IMR-90 (cell line): ENCODE data around the gene SRBD1. TPM values are rescaled to one million over a fixed set of nuclear protein-coding genes. Genes with fewer than 3 reads are reported as not detected.

Source experiments
- ATAC-seq: fragments of 200-7000 bp; cut with Tn5 transposase; 2 replicates; pipeline ENCODE4 v1.9.1; 2020; ENCODE audit warnings: low read depth, mild to moderate bottlenecking, moderate library complexity
- BruUV-seq: library from RNA; stranded (reverse); fragments of 400-500 nt; replicated peaks from 2 replicates; lab custom pipeline; 2021; lab: Mats Ljungman, UMichigan
- CTCF ChIA-PET: fragments of 300-600 bp; formaldehyde crosslinking; extraction: SDS; loops from one replicate; lab custom pipeline; 2021; ENCODE audit warnings: antibody characterized with exemption; lab: Yijun Ruan, JAX
- POLR2A ChIA-PET: fragments of 300-600 bp; sonication (Branson Sonifier 250); formaldehyde crosslinking; loops from one replicate; lab custom pipeline; 2022; ENCODE audit warnings: antibody characterized with exemption; ENCODE audit not compliant: unreplicated experiment; lab: Charles Lee
- DNase-seq: peaks from one replicate; pipeline ENCODE4 v3.0.0; 2013
- H2AFZ ChIP-seq: replicated peaks from 2 replicates; pipeline ENCODE3; 2013; ENCODE audit warnings: low read length, mild to moderate bottlenecking; ENCODE audit not compliant: poor library complexity
- H2AK5ac ChIP-seq: 2 replicates; pipeline ENCODE4 v1.6.1; 2013; ENCODE audit warnings: low read depth, low read length, inconsistent platforms
- H2AK9ac ChIP-seq: replicated peaks from 2 replicates; pipeline ENCODE3; 2013; ENCODE audit warnings: mild to moderate bottlenecking, low read depth, low read length, moderate library complexity; ENCODE audit not compliant: poor library complexity
- H2BK120ac ChIP-seq: 2 replicates; pipeline ENCODE4 v1.6.1; 2013; ENCODE audit warnings: low read depth, low read length, inconsistent platforms
- H2BK15ac ChIP-seq: 3 replicates; pipeline ENCODE4 v1.6.1; 2013; ENCODE audit warnings: low read depth, low read length, inconsistent platforms
- H2BK20ac ChIP-seq: 2 replicates; pipeline ENCODE4 v1.6.1; 2013; ENCODE audit warnings: low read depth, mild to moderate bottlenecking, inconsistent platforms, low read length, moderate library complexity
- H2BK5ac ChIP-seq: 2 replicates; pipeline ENCODE4 v1.6.1; 2013; ENCODE audit warnings: mild to moderate bottlenecking, low read depth, low read length, inconsistent platforms; ENCODE audit not compliant: poor library complexity, severe bottlenecking
- H3K14ac ChIP-seq: replicated peaks from 2 replicates; pipeline ENCODE4 v1.6.1; 2013; ENCODE audit warnings: low read depth, low read length, inconsistent platforms
- H3K18ac ChIP-seq: 2 replicates; pipeline ENCODE4 v1.6.1; 2013; ENCODE audit warnings: low read depth, low read length, control low read depth
- H3K23ac ChIP-seq: 2 replicates; pipeline ENCODE4 v1.6.1; 2013; ENCODE audit warnings: low read depth, low read length, inconsistent platforms
- H3K27ac ChIP-seq: 2 replicates; pipeline ENCODE4 v1.5.1; 2013; ENCODE audit warnings: mild to moderate bottlenecking, control low read depth, low read length; ENCODE audit not compliant: insufficient read depth
- H3K27me3 ChIP-seq: 2 replicates; pipeline ENCODE4 v1.6.1; 2013; ENCODE audit warnings: low read length; ENCODE audit not compliant: control insufficient read depth, insufficient read depth
- H3K36me3 ChIP-seq: 2 replicates; pipeline ENCODE4 v1.6.1; 2013; ENCODE audit warnings: low read length, mixed read lengths; ENCODE audit not compliant: control insufficient read depth, insufficient read depth
- H3K4ac ChIP-seq: 2 replicates; pipeline ENCODE4 v1.6.1; 2013; ENCODE audit warnings: low read depth, low read length, inconsistent platforms
- H3K4me1 ChIP-seq: 2 replicates; pipeline ENCODE4 v1.6.1; 2013; ENCODE audit warnings: low read length, mixed read lengths; ENCODE audit not compliant: control insufficient read depth, insufficient read depth
- H3K4me2 ChIP-seq: 2 replicates; pipeline ENCODE4 v1.6.1; 2013; ENCODE audit warnings: low read depth, mild to moderate bottlenecking, control low read depth, low read length, moderate library complexity
- H3K4me3 ChIP-seq: 2 replicates; pipeline ENCODE4 v1.5.1; 2013; ENCODE audit warnings: low read depth, mild to moderate bottlenecking, control low read depth, low read length, moderate library complexity; ENCODE audit not compliant: insufficient read depth
- H3K56ac ChIP-seq: 2 replicates; pipeline ENCODE4 v1.6.1; 2013; ENCODE audit warnings: low read length, inconsistent platforms; ENCODE audit not compliant: insufficient read depth; ENCODE audit errors: extremely low read depth
- H3K79me1 ChIP-seq, 2 experiments: 2 replicates each; pipeline ENCODE4 v1.6.1; 2013; ENCODE audit warnings: low read length in 2 of 2, inconsistent platforms in 1 of 2, low read depth in 1 of 2
- H3K9ac ChIP-seq: 2 replicates; pipeline ENCODE4 v1.6.1; 2013; ENCODE audit warnings: low read depth, low read length, control low read depth
- H3K9me1 ChIP-seq: 2 replicates; pipeline ENCODE4 v1.6.1; 2013; ENCODE audit warnings: low read length, inconsistent platforms; ENCODE audit not compliant: insufficient read depth
- H3K9me3 ChIP-seq: 2 replicates; pipeline ENCODE4 v1.6.1; 2013; ENCODE audit warnings: low read length; ENCODE audit not compliant: control insufficient read depth, insufficient read depth
- H4K20me1 ChIP-seq: 2 replicates; pipeline ENCODE4 v1.6.1; 2013; ENCODE audit warnings: low read length, inconsistent platforms; ENCODE audit not compliant: insufficient read depth
- H4K5ac ChIP-seq: 2 replicates; pipeline ENCODE4 v1.6.1; 2013; ENCODE audit warnings: mild to moderate bottlenecking, low read depth, low read length, control low read depth
- H4K8ac ChIP-seq, 2 experiments: 2 replicates each; pipeline ENCODE4 v1.6.1; 2013; ENCODE audit warnings: low read depth in 2 of 2, low read length in 2 of 2, control low read depth in 1 of 2, inconsistent platforms in 1 of 2
- H4K91ac ChIP-seq: 2 replicates; pipeline ENCODE4 v1.6.1; 2013; ENCODE audit warnings: low read depth, low read length, inconsistent platforms; ENCODE audit not compliant: insufficient read depth
- CTCF ChIP-seq: conservative IDR thresholded peaks from 2 replicates; pipeline ENCODE4 v1.5.1; 2012; ENCODE audit warnings: mild to moderate bottlenecking, low read depth, low read length, improper control_type of control experiment
- MXI1 ChIP-seq: IDR thresholded peaks from 2 replicates; pipeline ENCODE4 v1.6.1; 2012; ENCODE audit warnings: low read depth, mild to moderate bottlenecking, low read length, moderate library complexity, borderline replicate concordance
- POLR2A ChIP-seq: IDR thresholded peaks from 2 replicates; pipeline ENCODE4 v1.6.1; 2012; ENCODE audit warnings: mild to moderate bottlenecking, low read depth, low read length
- RCOR1 ChIP-seq: IDR thresholded peaks from 2 replicates; pipeline ENCODE4 v1.6.1; 2012; ENCODE audit warnings: mild to moderate bottlenecking, low read length, improper control_type of control experiment; ENCODE audit not compliant: insufficient replicate concordance
- WGBS, 2 experiments: methylation state at CpG; one replicate each; pipeline versions ENCODE4 v1.1.5 to v1.1.7; 2013; ENCODE audit warnings: missing lambda C conversion rate in 2 of 2; ENCODE audit not compliant: insufficient read length in 1 of 2; ENCODE audit errors: extremely low coverage in 2 of 2; 5-methylcytosine and 5-hydroxymethylcytosine counted together
- dilution Hi-C: fragments of 300-500 bp; cut with HindIII; formaldehyde crosslinking; loops from one replicate; pipeline ENCODE4 v1.14.3; 2018; ENCODE audit warnings: low sequenced_read_pairs; ENCODE audit not compliant: unreplicated experiment
- in situ Hi-C: fragments of 300-500 bp; cut with MboI; formaldehyde crosslinking; loops from 3 replicates; pipeline ENCODE4 v1.14.3; 2019; ENCODE audit warnings: low sequenced_read_pairs, inconsistent platforms, mixed read lengths
- intact Hi-C: fragments of 100-400 bp; cut with micrococcal nuclease; formaldehyde crosslinking; loops from 2 replicates; pipeline ENCODE4 v1.10.0; 2022
- polyA plus RNA-seq, 3 experiments: library from polyadenylated mRNA; depleted of rRNA; stranded (reverse); fragments of >200 nt; gene quantifications; 2 replicates each; pipeline ENCODE4 v1.2.3, GENCODE V29; 2012; ENCODE audit warnings: low replicate concordance in 1 of 3
- total RNA-seq: library from RNA; depleted of rRNA; stranded (reverse); fragments of >200 nt; gene quantifications from 2 replicates; pipeline ENCODE4 v1.2.3, GENCODE V29; 2012

The SRBD1 gene
- total and polyA plus RNA-seq, 2 of the 4 experiments (the other 2 are of a cell fraction): 3.5 to 14.7 TPM

- H3K56ac ChIP-seq: no peak overlapping the region
- no TSS peak for BruUV-seq
- no peak for ATAC-seq
- in situ Hi-C loops: no loop called here
- H3K18ac ChIP-seq: no peak overlapping the region
- H2BK5ac ChIP-seq: no peak overlapping the region
- no peaks in the 10 kb centered on the region for H3K9me3 ChIP-seq
- no peaks in the 10 kb centered on the region for H3K27me3 ChIP-seq
- no peak overlapping the region for H3K27ac ChIP-seq
- no peak overlapping the region for H2BK15ac ChIP-seq
- no peak overlapping the region for H3K9ac ChIP-seq
- no peak overlapping the region for H3K4me2 ChIP-seq
- no peak overlapping the region for H2AK5ac ChIP-seq
- DNase-seq: no peak
- CTCF ChIA-PET: interaction anchor here (1.4 kb wide), 1 partner anchor 11 kb away, joined by 3 read pairs; no protein-coding TSS in a partner anchor
- H3K14ac ChIP-seq: no peak overlapping the region
- WGBS, 2 experiments: no CpG with 5 or more reads among the region's 3 CpGs
- H2BK20ac ChIP-seq: no peak overlapping the region
- no peaks in the 10 kb centered on the region for H4K20me1 ChIP-seq
- H4K5ac ChIP-seq: no peak overlapping the region
- no peak overlapping the region for H4K8ac ChIP-seq
- H3K36me3 ChIP-seq: no peaks in the 10 kb centered on the region
- no peak overlapping the region for H2BK120ac ChIP-seq
- H2AFZ ChIP-seq: no peak overlapping the region
- no peak overlapping the region for H2AK9ac ChIP-seq
- dilution Hi-C loops: no loop called here
- H3K79me1 ChIP-seq: no peaks in the 10 kb centered on the region
- no peak for TF ChIP-seq MXI1
- TF ChIP-seq POLR2A: no peak
- TF ChIP-seq RCOR1: no peak
- no peak for TF ChIP-seq CTCF
- H3K4me1 ChIP-seq: no peaks in the 10 kb centered on the region
- intact Hi-C loops: no loop called here
- H3K4ac ChIP-seq: no peak overlapping the region
- H3K23ac ChIP-seq: no peak overlapping the region
- H3K9me1 ChIP-seq: no peaks in the 10 kb centered on the region
- H3K4me3 ChIP-seq: no peak overlapping the region
- POLR2A ChIA-PET: no interaction called here
- no peak overlapping the region for H4K91ac ChIP-seq
Observed at GRCh38 chr2:45470531-45470930, 140.5 kb downstream of the SRBD1 start.
